Spleen (tissue), 11 donors: ENCODE results near the gene CEACAM5. TPM values are rescaled to one million over a fixed set of nuclear protein-coding genes. Genes with fewer than 3 reads are reported as not detected.

Experiments used
- DNase-seq: peaks from one replicate; pipeline ENCODE4 v3.0.0-alpha.2; 2020
- H3K27ac ChIP-seq, 8 donors: fragments of 200-600 bp; sonication (generic) in 7 of 8; 1 replicate in 4 of 8; 2 replicates in 4 of 8; pipeline versions ENCODE4 v1.5.0 to v1.8.0; 2016 to 2021; ENCODE audit warnings: inconsistent platforms in 4 of 8, mild to moderate bottlenecking in 4 of 8, moderate library complexity in 1 of 8
- H3K27me3 ChIP-seq, 7 donors: fragments of 200-600 bp; sonication (generic) in 6 of 7; replicated peaks in 1 of 7; 1 replicate in 4 of 7; 2 replicates in 3 of 7; pipeline versions ENCODE4 v1.5.0 to v1.8.0; 2016 to 2021; ENCODE audit warnings: inconsistent platforms in 3 of 7, mild to moderate bottlenecking in 1 of 7
- H3K36me3 ChIP-seq, 6 donors: fragments of 200-600 bp; sonication (generic) in 5 of 6; 1 replicate in 4 of 6; 2 replicates in 2 of 6; pipeline versions ENCODE4 v1.5.0 to v1.8.0; 2016 to 2021; ENCODE audit warnings: inconsistent platforms in 2 of 6
- H3K4me1 ChIP-seq, 6 donors: fragments of 200-600 bp; sonication (generic) in 5 of 6; 1 replicate in 3 of 6; 2 replicates in 3 of 6; pipeline versions ENCODE4 v1.5.0 to v1.8.0; 2016 to 2021; ENCODE audit warnings: inconsistent platforms in 3 of 6
- H3K4me3 ChIP-seq, 8 donors: fragments of 200-600 bp; sonication (generic) in 7 of 8; 1 replicate in 4 of 8; 2 replicates in 4 of 8; pipeline versions ENCODE4 v1.5.0 to v1.8.0; 2016 to 2021; ENCODE audit warnings: inconsistent platforms in 4 of 8, mild to moderate bottlenecking in 4 of 8, moderate library complexity in 2 of 8
- H3K9me3 ChIP-seq, 8 donors: fragments of 200-600 bp; sonication (generic) in 7 of 8; 1 replicate in 4 of 8; 2 replicates in 4 of 8; pipeline versions ENCODE4 v1.5.0 to v1.8.0; 2016 to 2021; ENCODE audit warnings: inconsistent platforms in 4 of 8
- POLR2A ChIP-seq, 3 donors: fragments of 450-650 bp; IDR thresholded peaks; one replicate each; pipeline ENCODE4 v1.5.1; 2017; ENCODE audit warnings: antibody characterized with exemption in 3 of 3, mild to moderate bottlenecking in 1 of 3
- POLR2AphosphoS5 ChIP-seq, 3 donors: sonication (generic); formaldehyde crosslinking; IDR thresholded peaks; one replicate each; pipeline ENCODE4 v1.5.1; 2017; ENCODE audit warnings: antibody characterized with exemption in 3 of 3
- WGBS, 5 donors: extraction: QIAGEN DNeasy Blood & Tissue Kit in 3 of 5; methylation state at CpG; one replicate each; pipeline versions ENCODE4 v1.1.5 to v1.1.7; 2013 to 2018; 5-methylcytosine and 5-hydroxymethylcytosine counted together
- intact Hi-C: fragments of 100-400 bp; cut with DNase I; formaldehyde crosslinking; loops from one replicate; pipeline ENCODE4 v1.15.0; 2023; ENCODE audit warnings: low total_unique reads
- polyA plus RNA-seq, 3 donors: library from polyadenylated mRNA; stranded (reverse); fragments of 200-250 nt; gene quantifications; one replicate each; pipeline ENCODE4 v1.2.1, GENCODE V29; 2013
- total RNA-seq, 7 donors: library from RNA; depleted of rRNA in 3 of 7; stranded (reverse); fragments of >200 nt in 3 of 7; fragmentation: NEBNext Ultra II Directional in 4 of 7; extraction: Animal tissue kit (Norgen Biotek cat#: 25700) in 4 of 7; gene quantifications; one replicate each; pipeline versions ENCODE4 v1.1.0 to v1.2.1, GENCODE V29; 2016 to 2021
- TF ChIP-seq, protein P1 (sequence below), 11 experiments: fragments of 200-600 bp in 7 of 11; fragments of 450-650 bp in 4 of 11; sonication (generic) in 4 of 11; IDR thresholded peaks in 8 of 11; conservative IDR thresholded peaks in 3 of 11; 1 replicate in 7 of 11; 2 replicates in 4 of 11; pipeline versions ENCODE4 v1.4.0 to v1.8.0; 2016 to 2021; ENCODE audit warnings: antibody characterized with exemption in 11 of 11, inconsistent platforms in 4 of 11, mild to moderate bottlenecking in 1 of 11
- donor health status: healthy with polysubstance abuse.
- donor health status: DM: no; HTN: no; CAD: no; lungs with moderate emphysema.
- donor health status: DM: no; HTN: no; CAD: no.
- donor health status: Bipolar disorder and iron deficiency.
- donor health status: healthy.
- donor health status: DM: no; HTN: no; CAD: no.
- donor health status: DM: yes; HTN: yes; CAD: no.

The CEACAM5 gene
- total and polyA plus RNA-seq, 10 donors, result 0.60 to 0.61 TPM; not detected in 8

DNA sequence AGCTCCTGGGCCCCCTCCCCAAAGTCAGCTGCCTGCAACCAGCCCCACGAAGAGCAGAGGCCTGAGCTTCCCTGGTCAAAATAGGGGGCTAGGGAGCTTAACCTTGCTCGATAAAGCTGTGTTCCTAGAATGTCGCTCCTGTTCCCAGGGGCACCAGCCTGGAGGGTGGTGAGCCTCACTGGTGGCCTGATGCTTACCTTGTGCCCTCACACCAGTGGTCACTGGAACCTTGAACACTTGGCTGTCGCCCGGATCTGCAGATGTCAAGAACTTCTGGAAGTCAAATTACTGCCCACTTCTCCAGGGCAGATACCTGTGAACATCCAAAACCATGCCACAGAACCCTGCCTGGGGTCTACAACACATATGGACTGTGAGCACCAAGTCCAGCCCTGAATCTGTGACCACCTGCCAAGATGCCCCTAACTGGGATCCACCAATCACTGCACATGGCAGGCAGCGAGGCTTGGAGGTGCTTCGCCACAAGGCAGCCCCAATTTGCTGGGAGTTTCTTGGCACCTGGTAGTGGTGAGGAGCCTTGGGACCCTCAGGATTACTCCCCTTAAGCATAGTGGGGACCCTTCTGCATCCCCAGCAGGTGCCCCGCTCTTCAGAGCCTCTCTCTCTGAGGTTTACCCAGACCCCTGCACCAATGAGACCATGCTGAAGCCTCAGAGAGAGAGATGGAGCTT lies 4.7 kb upstream of the CEACAM5 start:
- intact Hi-C loops, result no loop called here
- peaks cover 0 to 10% (median 4%) of the 10 kb centered on the region in 6 donors for H3K4me1 ChIP-seq
- H3K4me3 ChIP-seq, result no peak overlapping the region
- peaks cover 0 to 86% (median 17%) of the 10 kb centered on the region in 7 donors for H3K27me3 ChIP-seq
- H3K36me3 ChIP-seq, result no peaks in the 10 kb centered on the region
- 70 to 81% (median 77%) methylated on average over 4 to 8 of the region's 8 CpGs for WGBS, 5 donors
- H3K9me3 ChIP-seq, result no peaks in the 10 kb centered on the region
- no peak for TF ChIP-seq POLR2A (IDR thresholded peaks at IDR 0.05)
- TF ChIP-seq, protein P1, sequence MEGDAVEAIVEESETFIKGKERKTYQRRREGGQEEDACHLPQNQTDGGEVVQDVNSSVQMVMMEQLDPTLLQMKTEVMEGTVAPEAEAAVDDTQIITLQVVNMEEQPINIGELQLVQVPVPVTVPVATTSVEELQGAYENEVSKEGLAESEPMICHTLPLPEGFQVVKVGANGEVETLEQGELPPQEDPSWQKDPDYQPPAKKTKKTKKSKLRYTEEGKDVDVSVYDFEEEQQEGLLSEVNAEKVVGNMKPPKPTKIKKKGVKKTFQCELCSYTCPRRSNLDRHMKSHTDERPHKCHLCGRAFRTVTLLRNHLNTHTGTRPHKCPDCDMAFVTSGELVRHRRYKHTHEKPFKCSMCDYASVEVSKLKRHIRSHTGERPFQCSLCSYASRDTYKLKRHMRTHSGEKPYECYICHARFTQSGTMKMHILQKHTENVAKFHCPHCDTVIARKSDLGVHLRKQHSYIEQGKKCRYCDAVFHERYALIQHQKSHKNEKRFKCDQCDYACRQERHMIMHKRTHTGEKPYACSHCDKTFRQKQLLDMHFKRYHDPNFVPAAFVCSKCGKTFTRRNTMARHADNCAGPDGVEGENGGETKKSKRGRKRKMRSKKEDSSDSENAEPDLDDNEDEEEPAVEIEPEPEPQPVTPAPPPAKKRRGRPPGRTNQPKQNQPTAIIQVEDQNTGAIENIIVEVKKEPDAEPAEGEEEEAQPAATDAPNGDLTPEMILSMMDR (IDR thresholded peaks at IDR 0.05 in 8 of 11, conservative IDR thresholded peaks at IDR 0.05 in 3 of 11), result no peak
- no peak for TF ChIP-seq POLR2AphosphoS5 (IDR thresholded peaks at IDR 0.05)
- H3K27ac ChIP-seq, result no peak overlapping the region
- DNase-seq, result peak; percentile 47

DNA sequence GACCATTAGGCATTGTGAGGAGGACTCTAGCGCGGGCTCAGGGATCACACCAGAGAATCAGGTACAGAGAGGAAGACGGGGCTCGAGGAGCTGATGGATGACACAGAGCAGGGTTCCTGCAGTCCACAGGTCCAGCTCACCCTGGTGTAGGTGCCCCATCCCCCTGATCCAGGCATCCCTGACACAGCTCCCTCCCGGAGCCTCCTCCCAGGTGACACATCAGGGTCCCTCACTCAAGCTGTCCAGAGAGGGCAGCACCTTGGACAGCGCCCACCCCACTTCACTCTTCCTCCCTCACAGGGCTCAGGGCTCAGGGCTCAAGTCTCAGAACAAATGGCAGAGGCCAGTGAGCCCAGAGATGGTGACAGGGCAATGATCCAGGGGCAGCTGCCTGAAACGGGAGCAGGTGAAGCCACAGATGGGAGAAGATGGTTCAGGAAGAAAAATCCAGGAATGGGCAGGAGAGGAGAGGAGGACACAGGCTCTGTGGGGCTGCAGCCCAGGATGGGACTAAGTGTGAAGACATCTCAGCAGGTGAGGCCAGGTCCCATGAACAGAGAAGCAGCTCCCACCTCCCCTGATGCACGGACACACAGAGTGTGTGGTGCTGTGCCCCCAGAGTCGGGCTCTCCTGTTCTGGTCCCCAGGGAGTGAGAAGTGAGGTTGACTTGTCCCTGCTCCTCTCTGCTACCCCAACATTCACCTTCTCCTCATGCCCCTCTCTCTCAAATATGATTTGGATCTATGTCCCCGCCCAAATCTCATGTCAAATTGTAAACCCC lies 2.8 kb upstream of the CEACAM5 start:
- no peak for DNase-seq
- 38 to 48% (median 45%) methylated on average over 8 to 10 of the region's 10 CpGs for WGBS, 5 donors
- Histone ChIP-seq H3K4me1 (peaks cover 0 to 10% (median 4%) of the 10 kb centered on the region in 6 donors), H3K27ac (no peak overlapping the region), H3K9me3 (no peaks in the 10 kb centered on the region), H3K4me3 (no peak overlapping the region), H3K36me3 (no peaks in the 10 kb centered on the region), H3K27me3 (peaks cover 0 to 78% (median 12%) of the 10 kb centered on the region in 7 donors)
- TF ChIP-seq POLR2AphosphoS5 (IDR thresholded peaks at IDR 0.05) (no peak), POLR2A (IDR thresholded peaks at IDR 0.05) (no peak)
- TF ChIP-seq, protein P1 (IDR thresholded peaks at IDR 0.05 in 8 of 11, conservative IDR thresholded peaks at IDR 0.05 in 3 of 11), result no peak
- intact Hi-C loops, result no loop called here

DNA sequence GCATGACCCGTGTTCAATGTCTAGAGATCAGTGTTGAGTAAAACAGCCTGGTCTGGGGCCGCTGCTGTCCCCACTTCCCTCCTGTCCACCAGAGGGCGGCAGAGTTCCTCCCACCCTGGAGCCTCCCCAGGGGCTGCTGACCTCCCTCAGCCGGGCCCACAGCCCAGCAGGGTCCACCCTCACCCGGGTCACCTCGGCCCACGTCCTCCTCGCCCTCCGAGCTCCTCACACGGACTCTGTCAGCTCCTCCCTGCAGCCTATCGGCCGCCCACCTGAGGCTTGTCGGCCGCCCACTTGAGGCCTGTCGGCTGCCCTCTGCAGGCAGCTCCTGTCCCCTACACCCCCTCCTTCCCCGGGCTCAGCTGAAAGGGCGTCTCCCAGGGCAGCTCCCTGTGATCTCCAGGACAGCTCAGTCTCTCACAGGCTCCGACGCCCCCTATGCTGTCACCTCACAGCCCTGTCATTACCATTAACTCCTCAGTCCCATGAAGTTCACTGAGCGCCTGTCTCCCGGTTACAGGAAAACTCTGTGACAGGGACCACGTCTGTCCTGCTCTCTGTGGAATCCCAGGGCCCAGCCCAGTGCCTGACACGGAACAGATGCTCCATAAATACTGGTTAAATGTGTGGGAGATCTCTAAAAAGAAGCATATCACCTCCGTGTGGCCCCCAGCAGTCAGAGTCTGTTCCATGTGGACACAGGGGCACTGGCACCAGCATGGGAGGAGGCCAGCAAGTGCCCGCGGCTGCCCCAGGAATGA lies 1.5 kb upstream of the CEACAM5 start:
- H3K9me3 ChIP-seq, result no peaks in the 10 kb centered on the region
- peak overlapping the region in 2 of 8 donors; percentile 64 to 82 for H3K27ac ChIP-seq
- H3K4me1 ChIP-seq, result peaks cover 0 to 10% (median 4%) of the 10 kb centered on the region in 6 donors
- DNase-seq, result peak; percentile 90
- peaks cover 0 to 77% (median 7%) of the 10 kb centered on the region in 7 donors for H3K27me3 ChIP-seq
- WGBS, 5 donors, result 16 to 31% (median 16%) methylated on average over 12 to 26 of the region's 26 CpGs
- TF ChIP-seq POLR2AphosphoS5 (IDR thresholded peaks at IDR 0.05) (peak in 1 of 3 donors; percentile 57), POLR2A (IDR thresholded peaks at IDR 0.05) (no peak)
- TF ChIP-seq, protein P1 (IDR thresholded peaks at IDR 0.05 in 8 of 11, conservative IDR thresholded peaks at IDR 0.05 in 3 of 11), result peak; percentile 72 to 93 (median 82)
- no peaks in the 10 kb centered on the region for H3K36me3 ChIP-seq
- intact Hi-C loops, result no loop called here
- peak overlapping the region in 7 of 8 donors; percentile 18 to 65 (median 32) for H3K4me3 ChIP-seq
